ENCODE data around the gene LIPE.

DNA sequence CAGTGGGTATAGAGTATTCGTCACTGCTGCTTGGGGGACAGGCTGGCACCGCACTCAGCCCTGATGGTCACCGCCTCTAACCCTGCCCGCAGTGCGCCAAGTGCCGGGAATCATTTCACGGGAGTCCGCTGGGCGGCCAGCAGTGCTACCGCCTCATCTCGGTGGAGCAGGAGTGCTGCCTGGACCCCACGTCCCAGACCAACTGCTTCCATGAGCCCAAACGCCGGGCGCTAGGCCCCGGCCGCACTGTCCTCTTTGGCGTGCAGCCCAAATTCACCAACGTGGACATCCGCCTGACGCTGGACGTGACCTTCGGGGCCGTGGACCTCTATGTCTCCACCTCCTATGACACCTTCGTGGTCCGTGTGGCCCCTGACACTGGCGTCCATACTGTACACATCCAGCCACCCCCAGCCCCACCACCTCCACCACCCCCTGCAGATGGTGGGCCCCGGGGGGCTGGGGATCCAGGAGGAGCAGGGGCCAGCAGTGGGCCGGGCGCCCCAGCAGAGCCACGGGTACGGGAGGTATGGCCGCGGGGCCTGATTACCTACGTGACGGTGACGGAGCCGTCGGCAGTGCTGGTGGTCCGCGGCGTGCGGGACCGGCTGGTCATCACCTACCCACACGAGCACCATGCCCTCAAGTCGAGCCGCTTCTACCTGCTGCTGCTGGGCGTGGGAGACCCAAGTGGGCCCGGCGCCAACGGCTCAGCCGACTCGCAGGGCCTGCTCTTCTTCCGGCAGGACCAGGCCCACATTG lies 51.6 kb downstream of the LIPE start:
- TF ChIP-seq GATA3 (IDR thresholded peaks at IDR 0.05; ENCODE audit: low read depth, low read length): no peak
- TF ChIP-seq GATA2 (IDR thresholded peaks at IDR 0.05; ENCODE audit: low read depth, low read length): no peak

Measured in SH-SY5Y (cell line).